ENCODE data around the gene ERAP2.
A peak's percentile ranks its signal among the peaks of the same experiment; 100 is the strongest.

The ERAP2 gene

GRCh38 chr5:96941140-96941539 lies 64.8 kb downstream of the ERAP2 start:
- ATAC-seq: no peak
- Mint-ChIP-seq H3K27ac (peak overlapping the region; percentile 69), H3K9me3 (no peaks in the 10 kb centered on the region), H3K27me3 (no peaks in the 10 kb centered on the region), H3K4me1 (peaks cover 84% of the 10 kb centered on the region), H3K36me3 (ENCODE audit: low read depth) (peaks cover 14% of the 10 kb centered on the region), H3K4me3 (no peak overlapping the region)
- no peak for DNase-seq

GRCh38 chr5:96942078-96942477 lies 65.8 kb downstream of the ERAP2 start:
- peak overlapping the region; percentile 50 for H3K27ac Mint-ChIP-seq
- peaks cover 85% of the 10 kb centered on the region for H3K4me1 Mint-ChIP-seq
- DNase-seq (peak; percentile 41), ATAC-seq (peak; percentile 70)
- no peaks in the 10 kb centered on the region for H3K27me3 Mint-ChIP-seq
- peaks cover 14% of the 10 kb centered on the region for H3K36me3 Mint-ChIP-seq (ENCODE audit: low read depth)
- H3K9me3 Mint-ChIP-seq: no peaks in the 10 kb centered on the region
- H3K4me3 Mint-ChIP-seq: no peak overlapping the region

GRCh38 chr5:96942911-96943310 lies 66.6 kb downstream of the ERAP2 start:
- ATAC-seq: no peak
- H3K9me3 Mint-ChIP-seq: no peaks in the 10 kb centered on the region
- H3K36me3 Mint-ChIP-seq (ENCODE audit: low read depth): peaks cover 12% of the 10 kb centered on the region
- peaks cover 81% of the 10 kb centered on the region for H3K4me1 Mint-ChIP-seq
- H3K27ac Mint-ChIP-seq: no peak overlapping the region
- H3K27me3 Mint-ChIP-seq: no peaks in the 10 kb centered on the region
- no peak overlapping the region for H3K4me3 Mint-ChIP-seq
- DNase-seq: no peak

GRCh38 chr5:96943799-96944198 lies 67.5 kb downstream of the ERAP2 start:
- DNase-seq (no peak), ATAC-seq (no peak)
- no peak overlapping the region for H3K27ac Mint-ChIP-seq
- peaks cover 10% of the 10 kb centered on the region for H3K36me3 Mint-ChIP-seq (ENCODE audit: low read depth)
- peaks cover 77% of the 10 kb centered on the region for H3K4me1 Mint-ChIP-seq
- no peak overlapping the region for H3K4me3 Mint-ChIP-seq
- H3K9me3 Mint-ChIP-seq: no peaks in the 10 kb centered on the region
- no peaks in the 10 kb centered on the region for H3K27me3 Mint-ChIP-seq

- H3K27ac Mint-ChIP-seq: no peak overlapping the region
- no peak overlapping the region for H3K4me3 Mint-ChIP-seq
- H3K9me3 Mint-ChIP-seq: peaks cover 6% of the 10 kb centered on the region
- peaks cover 74% of the 10 kb centered on the region for H3K4me1 Mint-ChIP-seq
- no peak for ATAC-seq
- no peak for DNase-seq
- H3K36me3 Mint-ChIP-seq (ENCODE audit: low read depth): peaks cover 20% of the 10 kb centered on the region
- H3K27me3 Mint-ChIP-seq: no peaks in the 10 kb centered on the region
Measured at GRCh38 chr5:96945144-96945897, 69.0 kb downstream of the ERAP2 start.

GRCh38 chr5:96946381-96946780 lies 70.1 kb downstream of the ERAP2 start:
- H3K27ac Mint-ChIP-seq: no peak overlapping the region
- no peak overlapping the region for H3K4me3 Mint-ChIP-seq

GRCh38 chr5:96952118-96952750 lies 75.9 kb downstream of the ERAP2 start:
- Mint-ChIP-seq H3K4me3 (no peak overlapping the region), H3K4me1 (peaks cover 72% of the 10 kb centered on the region), H3K27ac (peak overlapping the region; percentile 11), H3K27me3 (no peaks in the 10 kb centered on the region), H3K36me3 (ENCODE audit: low read depth) (peaks cover 16% of the 10 kb centered on the region), H3K9me3 (peaks cover 6% of the 10 kb centered on the region)
- ATAC-seq (no peak), DNase-seq (no peak)

More at GRCh38 chr5:96946381-96946780, 70.1 kb downstream of the ERAP2 start:
- Mint-ChIP-seq H3K9me3 (peaks cover 6% of the 10 kb centered on the region), H3K4me1 (peaks cover 69% of the 10 kb centered on the region), H3K36me3 (ENCODE audit: low read depth) (peaks cover 20% of the 10 kb centered on the region), H3K27me3 (no peaks in the 10 kb centered on the region)
- ATAC-seq (no peak), DNase-seq (no peak)

- peaks cover 6% of the 10 kb centered on the region for H3K9me3 Mint-ChIP-seq
- peaks cover 77% of the 10 kb centered on the region for H3K4me1 Mint-ChIP-seq
- DNase-seq (no peak), ATAC-seq (no peak)
- peaks cover 16% of the 10 kb centered on the region for H3K36me3 Mint-ChIP-seq (ENCODE audit: low read depth)
- H3K27ac Mint-ChIP-seq: peak overlapping the region; percentile 63
- no peaks in the 10 kb centered on the region for H3K27me3 Mint-ChIP-seq
- no peak overlapping the region for H3K4me3 Mint-ChIP-seq
Measured at GRCh38 chr5:96952974-96953730, 76.9 kb downstream of the ERAP2 start.

- peak; percentile 93 for ATAC-seq
- DNase-seq: no peak
- Mint-ChIP-seq H3K36me3 (ENCODE audit: low read depth) (peaks cover 6% of the 10 kb centered on the region), H3K9me3 (no peaks in the 10 kb centered on the region), H3K4me1 (peaks cover 85% of the 10 kb centered on the region), H3K4me3 (peak overlapping the region; percentile 72), H3K27me3 (no peaks in the 10 kb centered on the region), H3K27ac (peak overlapping the region; percentile 81)
Measured at GRCh38 chr5:96957254-96958049, 81.2 kb downstream of the ERAP2 start.

GRCh38 chr5:96958977-96959376 lies 82.7 kb downstream of the ERAP2 start:
- peak overlapping the region; percentile 81 for H3K27ac Mint-ChIP-seq
- no peaks in the 10 kb centered on the region for H3K9me3 Mint-ChIP-seq
- H3K27me3 Mint-ChIP-seq: no peaks in the 10 kb centered on the region
- peaks cover 6% of the 10 kb centered on the region for H3K36me3 Mint-ChIP-seq (ENCODE audit: low read depth)
- DNase-seq (no peak), ATAC-seq (no peak)
- H3K4me1 Mint-ChIP-seq: peaks cover 85% of the 10 kb centered on the region
- peak overlapping the region; percentile 72 for H3K4me3 Mint-ChIP-seq

GRCh38 chr5:96961053-96961452 lies 84.8 kb downstream of the ERAP2 start:
- ATAC-seq: peak; percentile 29
- Mint-ChIP-seq H3K36me3 (ENCODE audit: low read depth) (peaks cover 9% of the 10 kb centered on the region), H3K4me3 (peak overlapping the region; percentile 65), H3K4me1 (peaks cover 89% of the 10 kb centered on the region), H3K9me3 (peaks cover 3% of the 10 kb centered on the region), H3K27ac (peak overlapping the region; percentile 88), H3K27me3 (no peaks in the 10 kb centered on the region)
- DNase-seq: no peak

- ATAC-seq: peak; percentile 56
- peak overlapping the region; percentile 75 for H3K4me3 Mint-ChIP-seq
Measured at GRCh38 chr5:96962540-96962991, 86.3 kb downstream of the ERAP2 start.

GRCh38 chr5:96963267-96963666 lies 87.0 kb downstream of the ERAP2 start:
- Mint-ChIP-seq H3K4me1 (peaks cover 84% of the 10 kb centered on the region), H3K36me3 (ENCODE audit: low read depth) (peaks cover 6% of the 10 kb centered on the region), H3K27ac (peak overlapping the region; percentile 88), H3K9me3 (peaks cover 6% of the 10 kb centered on the region), H3K27me3 (no peaks in the 10 kb centered on the region), H3K4me3 (peak overlapping the region; percentile 75)
- DNase-seq (no peak), ATAC-seq (peak; percentile 87)

More at GRCh38 chr5:96962540-96962991, 86.3 kb downstream of the ERAP2 start:
- Mint-ChIP-seq H3K36me3 (ENCODE audit: low read depth) (peaks cover 6% of the 10 kb centered on the region), H3K27me3 (no peaks in the 10 kb centered on the region), H3K4me1 (peaks cover 84% of the 10 kb centered on the region), H3K27ac (peak overlapping the region; percentile 88), H3K9me3 (peaks cover 6% of the 10 kb centered on the region)
- DNase-seq: no peak

- H3K36me3 Mint-ChIP-seq (ENCODE audit: low read depth): peaks cover 3% of the 10 kb centered on the region
- peaks cover 6% of the 10 kb centered on the region for H3K9me3 Mint-ChIP-seq
- H3K4me3 Mint-ChIP-seq: no peak overlapping the region
- DNase-seq: no peak
- H3K27ac Mint-ChIP-seq: no peak overlapping the region
- H3K4me1 Mint-ChIP-seq: peaks cover 85% of the 10 kb centered on the region
- H3K27me3 Mint-ChIP-seq: no peaks in the 10 kb centered on the region
- no peak for ATAC-seq
Measured at GRCh38 chr5:96966801-96967200, 90.5 kb downstream of the ERAP2 start.

Measured in activated naive CD8-positive, alpha-beta T cell treated with anti-CD3 and anti-CD28 coated beads, Interleukin-2, amount 50 U/mL, for 24 hours (primary cell).